H1 (cell line): ENCODE data around the gene RALGAPA2. TPM values are rescaled to one million over a fixed set of nuclear protein-coding genes. Genes with fewer than 3 reads are reported as not detected.

Experiments
- BRCA1 ChIP-seq: IDR thresholded peaks from 2 replicates; pipeline ENCODE4 v1.6.1; 2012; ENCODE audit warnings: low read depth, low read length, improper control_type of control experiment
- CBX5 ChIP-seq: fragments of 300-800, 300-1000 bp; sonication (generic); IDR thresholded peaks from 2 replicates; pipeline ENCODE4 v1.7.1; 2016; ENCODE audit warnings: antibody characterized with exemption, low read length, low read depth
- CHD2 ChIP-seq: IDR thresholded peaks from 2 replicates; pipeline ENCODE4 v1.6.1; 2012; ENCODE audit warnings: low read length, improper control_type of control experiment
- CREB1 ChIP-seq: IDR thresholded peaks from 2 replicates; pipeline ENCODE4 v1.6.1; 2012; ENCODE audit warnings: inconsistent platforms
- CTBP2 ChIP-seq: IDR thresholded peaks from 2 replicates; pipeline ENCODE4 v1.7.0; 2011; ENCODE audit warnings: borderline replicate concordance, mild to moderate bottlenecking, moderate library complexity, mixed read lengths, low read length; ENCODE audit not compliant: insufficient read depth, insufficient read length
- EGR1 ChIP-seq: IDR thresholded peaks from 2 replicates; pipeline ENCODE4 v1.6.1; 2011; ENCODE audit warnings: low read depth, low read length, borderline replicate concordance
- JUND ChIP-seq: IDR thresholded peaks from 2 replicates; pipeline ENCODE4 v1.6.1; 2011; ENCODE audit warnings: mild to moderate bottlenecking, improper control_type of control experiment, low read length
- KDM4A ChIP-seq: IDR thresholded peaks from one replicate; pipeline ENCODE4 v1.7.1; 2012; ENCODE audit warnings: low read depth, mild to moderate bottlenecking, moderate library complexity, low read length, inconsistent platforms; ENCODE audit not compliant: severe bottlenecking
- KDM5A ChIP-seq: fragments of 200-600 bp; IDR thresholded peaks from 2 replicates; pipeline ENCODE4 v1.7.1; 2012; ENCODE audit warnings: mild to moderate bottlenecking, low read length, inconsistent platforms, mixed read lengths
- MAX ChIP-seq: IDR thresholded peaks from 2 replicates; pipeline ENCODE4 v1.6.1; 2012; ENCODE audit warnings: inconsistent platforms
- PHF8 ChIP-seq: fragments of 200-600 bp; sonication (generic); conservative IDR thresholded peaks from 2 replicates; pipeline ENCODE4 v1.7.1; 2012; ENCODE audit warnings: low read depth, mild to moderate bottlenecking, inconsistent platforms, low read length, moderate library complexity
- RAD21 ChIP-seq, 2 experiments: IDR thresholded peaks in 1 of 2; conservative IDR thresholded peaks in 1 of 2; 2 replicates each; pipeline ENCODE4 v1.6.1; 2011; ENCODE audit warnings: low read depth in 2 of 2, low read length in 2 of 2, improper control_type of control experiment in 1 of 2, inconsistent platforms in 1 of 2, mild to moderate bottlenecking in 1 of 2, moderate library complexity in 1 of 2
- RBBP5 ChIP-seq: IDR thresholded peaks from 2 replicates; pipeline ENCODE4 v1.7.1; 2012; ENCODE audit warnings: low read depth, mild to moderate bottlenecking, inconsistent platforms, low read length, moderate library complexity, borderline replicate concordance
- RFX5 ChIP-seq: IDR thresholded peaks from 2 replicates; pipeline ENCODE4 v1.6.1; 2011; ENCODE audit warnings: low read depth, low read length, improper control_type of control experiment, borderline replicate concordance
- RNF2 ChIP-seq: fragments of 200-900, 300-1000 bp; sonication (generic); IDR thresholded peaks from 2 replicates; pipeline ENCODE4 v1.7.1; 2016; ENCODE audit warnings: borderline replicate concordance, low read depth, mild to moderate bottlenecking, antibody characterized with exemption, low read length; ENCODE audit not compliant: poor library complexity, severe bottlenecking; ENCODE audit errors: missing control alignments
- RXRA ChIP-seq: IDR thresholded peaks from 2 replicates; pipeline ENCODE4 v1.6.1; 2011; ENCODE audit warnings: low read depth, mild to moderate bottlenecking, low read length, moderate library complexity; ENCODE audit not compliant: insufficient read depth
- SP1 ChIP-seq: IDR thresholded peaks from 2 replicates; pipeline ENCODE4 v1.6.1; 2011; ENCODE audit warnings: low read depth, low read length
- SP4 ChIP-seq: IDR thresholded peaks from 2 replicates; pipeline ENCODE4 v1.6.1; 2012; ENCODE audit warnings: low read length, inconsistent platforms
- SUZ12 ChIP-seq: fragments of 200-600 bp; sonication (generic); IDR thresholded peaks from 2 replicates; pipeline ENCODE4 v1.6.1; 2012; ENCODE audit warnings: mild to moderate bottlenecking, inconsistent platforms, low read length, moderate library complexity, mixed read lengths
- TAF1 ChIP-seq: IDR thresholded peaks from 2 replicates; pipeline ENCODE4 v1.6.1; 2011; ENCODE audit warnings: mild to moderate bottlenecking, low read depth, low read length
- TCF12 ChIP-seq: IDR thresholded peaks from 2 replicates; pipeline ENCODE4 v1.6.1; 2011; ENCODE audit warnings: low read depth, mild to moderate bottlenecking, low read length
- USF2 ChIP-seq: IDR thresholded peaks from 2 replicates; pipeline ENCODE4 v1.6.1; 2011; ENCODE audit warnings: low read length, improper control_type of control experiment
- YY1 ChIP-seq: IDR thresholded peaks from 2 replicates; pipeline ENCODE4 v1.6.1; 2011; ENCODE audit warnings: low read depth, mild to moderate bottlenecking, low read length
- ZNF274 ChIP-seq: IDR thresholded peaks from 2 replicates; pipeline ENCODE4 v1.7.0; 2012; ENCODE audit warnings: low read length, borderline replicate concordance; ENCODE audit errors: extremely low read depth
- polyA plus RNA-seq, 7 experiments: library from polyadenylated mRNA; depleted of rRNA in 3 of 7; stranded (reverse) in 5 of 7; unstranded in 2 of 7; fragments of >200 nt in 5 of 7; fragments of 200-250 nt in 2 of 7; gene quantifications; 1 replicate in 5 of 7; 2 replicates in 1 of 7; 4 replicates in 1 of 7; pipeline versions ENCODE4 v1.2.1 to v1.2.3, GENCODE V29; 2011 to 2013; ENCODE audit warnings: missing spikeins in 2 of 7, mixed read lengths in 2 of 7
- total RNA-seq: library from RNA; stranded (reverse); fragmentation: NEBNext Ultra II Directional; extraction: Animal tissue kit (Norgen Biotek cat#: 25700); gene quantifications from 2 replicates; pipeline ENCODE4 v1.2.1, GENCODE V29; 2021

RALGAPA2 gene
- total and polyA plus RNA-seq, 2 of the 8 experiments (the other 6 are each of a cell fraction or from before 2014, with no cell fraction given) = 5.1 to 25.5 TPM

- TF ChIP-seq RBBP5 (no peak), TAF1 (0 out of 2 replicates have a peak, but pooled peaks have one; percentile 1), TCF12 (no peak), RNF2 (peak; percentile 55), SP4 (no peak), JUND (no peak), RXRA (no peak), CTBP2 (no peak), RFX5 (no peak), PHF8 (no peak), CREB1 (no peak), ZNF274 (no peak), BRCA1 (no peak), CBX5 (no peak), USF2 (no peak), MAX (peak; percentile 95), KDM4A (peak; percentile 62), RAD21 (IDR thresholded peaks at IDR 0.05 in 1 of 2, conservative IDR thresholded peaks at IDR 0.05 in 1 of 2; ENCODE audit: low read depth in 2 of 2, low read length in 2 of 2) (no peak), EGR1 (no peak), SP1 (no peak), YY1 (peak; percentile 78), SUZ12 (peak; percentile 42; the same call in 1 of the 2 replicates), KDM5A (no peak), CHD2 (no peak)
Measured at GRCh38 chr20:20366876-20367574, 345.4 kb downstream of the RALGAPA2 start (continued).
